Mucosa of rectum (tissue), 2 donors: ENCODE results near the gene LPP.

ENCODE experiments used
- H3K27ac ChIP-seq, 2 donors: one replicate each; pipeline ENCODE4 v1.7.0; 2013; ENCODE audit warnings: inconsistent platforms in 2 of 2, low read depth in 2 of 2, low read length in 2 of 2
- H3K27me3 ChIP-seq, 2 donors: one replicate each; pipeline ENCODE4 v1.7.0; 2013; ENCODE audit warnings: low read length in 2 of 2; ENCODE audit not compliant: control insufficient read depth in 2 of 2, insufficient read depth in 2 of 2
- H3K36me3 ChIP-seq, 2 donors: one replicate each; pipeline ENCODE4 v1.7.0; 2013; ENCODE audit warnings: low read length in 2 of 2; ENCODE audit not compliant: control insufficient read depth in 2 of 2, insufficient read depth in 2 of 2
- H3K4me1 ChIP-seq, 2 donors: one replicate each; pipeline ENCODE4 v1.7.0; 2013; ENCODE audit warnings: low read length in 2 of 2, mild to moderate bottlenecking in 1 of 2; ENCODE audit not compliant: control insufficient read depth in 2 of 2, insufficient read depth in 2 of 2
- H3K4me3 ChIP-seq, 2 donors: one replicate each; pipeline ENCODE4 v1.7.0; 2013; ENCODE audit warnings: low read length in 2 of 2
- H3K9ac ChIP-seq, 2 donors: one replicate each; pipeline ENCODE4 v1.7.0; 2013; ENCODE audit warnings: low read length in 2 of 2, low read depth in 1 of 2, mild to moderate bottlenecking in 1 of 2
- H3K9me3 ChIP-seq, 2 donors: one replicate each; pipeline ENCODE4 v1.7.0; 2013; ENCODE audit warnings: low read length in 2 of 2; ENCODE audit not compliant: control insufficient read depth in 2 of 2
- donor health status: healthy.
- donor health status: Normal muscosa, but diverticular disease.

Gene LPP

GRCh38 chr3:188802645-188803044, 648.7 kb downstream of the LPP start:
- Histone ChIP-seq H3K9ac (no peak overlapping the region), H3K4me1 (no peaks in the 10 kb centered on the region), H3K4me3 (no peak overlapping the region), H3K27ac (no peak overlapping the region), H3K27me3 (no peaks in the 10 kb centered on the region), H3K9me3 (peaks cover 3 to 6% of the 10 kb centered on the region in 2 donors), H3K36me3 (no peaks in the 10 kb centered on the region)

- Histone ChIP-seq H3K9me3 (peaks cover 6 to 12% of the 10 kb centered on the region in 2 donors), H3K9ac (no peak overlapping the region), H3K36me3 (no peaks in the 10 kb centered on the region), H3K27ac (no peak overlapping the region), H3K27me3 (no peaks in the 10 kb centered on the region), H3K4me1 (no peaks in the 10 kb centered on the region), H3K4me3 (no peak overlapping the region)
Measured at GRCh38 chr3:188807006-188807405, 653.0 kb downstream of the LPP start.

GRCh38 chr3:188812198-188812597, 658.2 kb downstream of the LPP start:
- no peak overlapping the region for H3K4me3 ChIP-seq
- H3K4me1 ChIP-seq: no peaks in the 10 kb centered on the region
- no peaks in the 10 kb centered on the region for H3K27me3 ChIP-seq
- H3K36me3 ChIP-seq: no peaks in the 10 kb centered on the region
- H3K9me3 ChIP-seq: peaks cover 4 to 8% of the 10 kb centered on the region in 2 donors
- H3K9ac ChIP-seq: no peak overlapping the region
- no peak overlapping the region for H3K27ac ChIP-seq

DNA sequence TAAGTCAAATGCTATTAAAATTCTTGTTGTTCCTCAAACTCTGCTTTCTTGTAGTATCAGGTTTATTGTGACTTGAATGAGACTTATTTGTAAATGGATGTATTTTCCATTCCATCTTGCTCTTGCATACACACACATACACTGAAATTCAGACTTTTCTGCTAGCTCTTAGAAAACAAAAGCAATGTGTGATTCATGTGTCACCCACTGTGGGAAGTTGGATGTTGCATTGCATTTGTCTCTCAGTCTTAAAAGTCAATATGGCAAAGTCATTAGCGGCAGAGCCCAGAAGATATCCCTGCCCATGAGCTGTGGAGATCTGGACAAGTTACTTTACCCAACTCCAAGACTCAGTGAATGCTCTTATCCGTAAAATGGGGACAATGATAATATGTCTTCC, 660.6 kb downstream of the LPP start:
- no peak overlapping the region for H3K27ac ChIP-seq
- H3K4me1 ChIP-seq: no peaks in the 10 kb centered on the region
- H3K9ac ChIP-seq: no peak overlapping the region
- H3K27me3 ChIP-seq: no peaks in the 10 kb centered on the region
- no peaks in the 10 kb centered on the region for H3K9me3 ChIP-seq
- no peaks in the 10 kb centered on the region for H3K36me3 ChIP-seq
- H3K4me3 ChIP-seq: no peak overlapping the region

DNA sequence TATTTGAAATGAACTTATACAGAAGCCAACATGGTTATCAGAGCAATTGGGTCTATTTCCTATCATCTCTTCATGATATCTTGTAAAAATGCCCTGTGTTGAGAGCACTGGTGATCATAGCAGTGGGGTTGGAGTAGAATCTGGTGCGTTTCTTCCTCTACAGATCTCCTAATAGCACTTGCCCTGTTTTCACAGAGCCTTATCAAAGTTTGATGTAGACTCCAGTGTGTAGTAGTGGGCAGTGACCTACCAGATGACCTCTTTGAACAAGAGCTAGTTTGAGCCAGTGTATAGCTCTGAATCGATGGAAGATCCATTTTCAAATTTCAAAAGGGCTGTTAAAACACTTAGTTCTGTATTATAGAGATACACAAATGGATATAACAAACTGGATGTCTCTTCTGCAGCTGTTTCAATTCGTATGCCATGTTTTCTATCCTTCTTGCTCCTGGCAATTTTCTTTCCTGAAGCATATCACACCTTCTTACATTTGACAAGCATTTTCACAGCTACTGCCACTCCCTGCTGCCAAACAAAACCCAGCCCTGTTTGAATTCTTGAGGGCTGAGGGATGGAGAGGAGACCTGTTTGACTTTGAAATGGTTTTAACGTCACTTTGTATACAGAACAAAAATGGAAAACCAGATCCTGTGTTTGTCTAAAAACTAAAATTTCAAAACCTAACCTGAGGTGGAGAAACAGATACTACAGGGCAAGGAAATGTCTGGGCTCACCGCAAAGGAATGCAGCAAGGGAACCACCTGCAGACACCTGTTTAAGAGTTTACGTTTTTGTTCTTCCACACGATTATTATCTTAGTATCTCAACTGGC, 663.4 kb downstream of the LPP start:
- H3K4me1 ChIP-seq: no peaks in the 10 kb centered on the region
- H3K27ac ChIP-seq: no peak overlapping the region
- H3K36me3 ChIP-seq: no peaks in the 10 kb centered on the region
- no peak overlapping the region for H3K4me3 ChIP-seq
- no peaks in the 10 kb centered on the region for H3K27me3 ChIP-seq
- no peak overlapping the region for H3K9ac ChIP-seq
- H3K9me3 ChIP-seq: no peaks in the 10 kb centered on the region

GRCh38 chr3:188817935-188818269, 663.9 kb downstream of the LPP start:
- Histone ChIP-seq H3K4me1 (no peaks in the 10 kb centered on the region), H3K4me3 (no peak overlapping the region), H3K27ac (no peak overlapping the region)

GRCh38 chr3:188818282-188818681, 664.3 kb downstream of the LPP start:
- H3K9ac ChIP-seq: no peak overlapping the region
- no peaks in the 10 kb centered on the region for H3K36me3 ChIP-seq
- no peaks in the 10 kb centered on the region for H3K27me3 ChIP-seq
- no peaks in the 10 kb centered on the region for H3K4me1 ChIP-seq
- H3K4me3 ChIP-seq: no peak overlapping the region
- H3K9me3 ChIP-seq: no peaks in the 10 kb centered on the region
- H3K27ac ChIP-seq: no peak overlapping the region

More at GRCh38 chr3:188817935-188818269, 663.9 kb downstream of the LPP start:
- Histone ChIP-seq H3K9me3 (no peaks in the 10 kb centered on the region), H3K9ac (no peak overlapping the region), H3K27me3 (no peaks in the 10 kb centered on the region), H3K36me3 (no peaks in the 10 kb centered on the region)

DNA sequence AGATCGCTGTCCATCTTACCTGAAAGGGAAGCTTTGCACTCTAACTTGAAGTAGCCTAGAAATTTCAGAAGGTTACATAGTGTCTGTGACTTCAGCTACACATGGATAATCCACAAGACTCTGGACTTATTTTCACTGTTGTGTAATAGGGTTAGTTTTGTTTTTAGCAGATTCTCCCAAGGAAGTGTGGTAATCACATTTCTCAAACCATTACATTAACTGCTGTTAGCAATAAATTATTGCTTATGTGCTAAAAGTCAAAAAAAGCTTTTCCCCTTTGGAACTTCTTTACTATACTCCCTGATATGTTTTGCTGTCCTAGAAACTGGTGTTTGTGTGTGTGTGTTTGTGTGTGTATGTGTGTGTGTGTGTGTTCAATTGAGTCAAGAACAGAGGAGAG, 666.0 kb downstream of the LPP start:
- no peaks in the 10 kb centered on the region for H3K9me3 ChIP-seq
- H3K9ac ChIP-seq: no peak overlapping the region
- no peak overlapping the region for H3K4me3 ChIP-seq
- no peaks in the 10 kb centered on the region for H3K36me3 ChIP-seq
- no peaks in the 10 kb centered on the region for H3K4me1 ChIP-seq
- H3K27ac ChIP-seq: no peak overlapping the region
- no peaks in the 10 kb centered on the region for H3K27me3 ChIP-seq

GRCh38 chr3:188822004-188822403, 668.0 kb downstream of the LPP start:
- Histone ChIP-seq H3K9ac (no peak overlapping the region), H3K4me1 (no peaks in the 10 kb centered on the region), H3K4me3 (no peak overlapping the region), H3K9me3 (no peaks in the 10 kb centered on the region), H3K27ac (no peak overlapping the region), H3K27me3 (no peaks in the 10 kb centered on the region), H3K36me3 (no peaks in the 10 kb centered on the region)

- Histone ChIP-seq H3K9ac (no peak overlapping the region), H3K27me3 (no peaks in the 10 kb centered on the region), H3K4me1 (no peaks in the 10 kb centered on the region), H3K36me3 (no peaks in the 10 kb centered on the region), H3K4me3 (no peak overlapping the region), H3K9me3 (no peaks in the 10 kb centered on the region), H3K27ac (no peak overlapping the region)
Measured at GRCh38 chr3:188822411-188822810, 668.5 kb downstream of the LPP start.
